GM23338 (cell line): ENCODE results near the gene CDKAL1. TPM values are rescaled to one million over a fixed set of nuclear protein-coding genes. Genes with fewer than 3 reads are reported as not detected.

Experiments
- ATAC-seq: fragments of 200-7000 bp; cut with Tn5 transposase; 3 replicates; pipeline ENCODE4 v1.9.1; 2020
- DNase-seq: peaks from one replicate; pipeline ENCODE4 v3.0.0-alpha.2; 2015; ENCODE audit warnings: low spot score
- H2AFZ ChIP-seq: fragments of 200-600 bp; sonication (generic); 2 replicates; pipeline ENCODE4 v1.8.0; 2016; ENCODE audit warnings: antibody characterized with exemption, mild to moderate bottlenecking, moderate library complexity
- H3F3A ChIP-seq: fragments of 200-600 bp; sonication (generic); replicated peaks from 2 replicates; pipeline ENCODE4 v1.8.0; 2017; ENCODE audit warnings: antibody characterized with exemption, mixed run types, low read depth
- H3K27ac ChIP-seq: fragments of 200-600 bp; sonication (generic); 2 replicates; pipeline ENCODE4 v1.6.1; 2016; ENCODE audit warnings: low read depth
- H3K27me3 ChIP-seq: fragments of 200-600 bp; sonication (generic); 2 replicates; pipeline ENCODE4 v1.8.0; 2016; ENCODE audit warnings: mild to moderate bottlenecking, mixed run types, moderate library complexity; ENCODE audit not compliant: insufficient read depth
- H3K36me3 ChIP-seq: fragments of 200-600 bp; sonication (generic); 2 replicates; pipeline ENCODE4 v1.8.0; 2016; ENCODE audit warnings: mild to moderate bottlenecking; ENCODE audit not compliant: insufficient read depth
- H3K4me1 ChIP-seq: fragments of 200-600 bp; sonication (generic); 2 replicates; pipeline ENCODE4 v1.8.0; 2016; ENCODE audit warnings: mild to moderate bottlenecking, moderate library complexity; ENCODE audit not compliant: insufficient read depth
- H3K4me2 ChIP-seq: fragments of 200-600 bp; sonication (generic); 2 replicates; pipeline ENCODE4 v1.7.1; 2017; ENCODE audit warnings: mixed run types
- H3K4me3 ChIP-seq: fragments of 200-600 bp; sonication (generic); 2 replicates; pipeline ENCODE4 v1.6.1; 2016; ENCODE audit warnings: mixed run types
- H3K79me2 ChIP-seq: fragments of 200-600 bp; sonication (generic); replicated peaks from 2 replicates; pipeline ENCODE4 v1.8.0; 2017; ENCODE audit warnings: mild to moderate bottlenecking; ENCODE audit not compliant: insufficient read depth
- H3K9me2 ChIP-seq: fragments of 200-600 bp; sonication (generic); 2 replicates; pipeline ENCODE4 v1.8.0; 2017; ENCODE audit not compliant: insufficient read depth
- H4K20me1 ChIP-seq: fragments of 200-600 bp; sonication (generic); replicated peaks from 2 replicates; pipeline ENCODE4 v1.8.0; 2017; ENCODE audit warnings: mild to moderate bottlenecking; ENCODE audit not compliant: insufficient read depth
- H3K27ac Mint-ChIP-seq: 2 replicates; pipeline ENCODE4 v1.8.0; 2020; ENCODE audit warnings: inconsistent platforms, mild to moderate bottlenecking, moderate library complexity, mixed read lengths
- H3K27me3 Mint-ChIP-seq: 3 replicates; pipeline ENCODE4 v1.8.0; 2022; ENCODE audit warnings: low read depth, mild to moderate bottlenecking, moderate library complexity, mixed read lengths, inconsistent platforms; ENCODE audit not compliant: insufficient read depth, poor library complexity
- H3K36me3 Mint-ChIP-seq: 3 replicates; pipeline ENCODE4 v1.8.0; 2021; ENCODE audit warnings: low read depth, mild to moderate bottlenecking, inconsistent platforms, moderate library complexity, mixed read lengths
- H3K4me1 Mint-ChIP-seq: 3 replicates; pipeline ENCODE4 v1.8.0; 2020; ENCODE audit warnings: mild to moderate bottlenecking, inconsistent platforms, mixed read lengths
- H3K4me3 Mint-ChIP-seq: 3 replicates; pipeline ENCODE4 v1.8.0; 2021; ENCODE audit warnings: moderate library complexity, mild to moderate bottlenecking, inconsistent platforms, mixed read lengths
- H3K9me3 Mint-ChIP-seq: 3 replicates; pipeline ENCODE4 v1.8.0; 2020; ENCODE audit warnings: moderate library complexity, mild to moderate bottlenecking, inconsistent platforms, mixed read lengths
- CREB1 ChIP-seq: fragments of 250-450 bp; sonication (Bioruptor Pico); IDR thresholded peaks from 2 replicates; pipeline ENCODE4 v1.5.0; 2020; ENCODE audit warnings: low read depth, mild to moderate bottlenecking, moderate library complexity
- JUNB ChIP-seq: IDR thresholded peaks from one replicate; pipeline ENCODE4 v1.6.1; 2016; ENCODE audit warnings: antibody characterized with exemption; ENCODE audit not compliant: unreplicated experiment
- NANOG ChIP-seq: IDR thresholded peaks from 2 replicates; pipeline ENCODE4 v1.6.1; 2016; ENCODE audit warnings: antibody characterized with exemption, borderline replicate concordance
- STAT1 ChIP-seq: IDR thresholded peaks from one replicate; pipeline ENCODE4 v1.6.1; 2016; ENCODE audit warnings: antibody characterized with exemption; ENCODE audit not compliant: unreplicated experiment
- polyA plus RNA-seq: library from polyadenylated mRNA; unstranded; fragments of >200 nt; fragmentation: Nextera tagmentation; extraction: Ambion mirVana; gene quantifications from 2 replicates; pipeline ENCODE4 v1.2.1, GENCODE V29; 2016
- total RNA-seq: library from RNA; depleted of rRNA; stranded (reverse); fragments of >200 nt; shearing (Covaris generic); gene quantifications from 2 replicates; pipeline ENCODE4 v1.2.3, GENCODE V29; 2014
- TF ChIP-seq, protein P1 (sequence below), 2 experiments: fragments of 200-600 bp in 1 of 2; sonication (generic) in 1 of 2; conservative IDR thresholded peaks; 2 replicates each; pipeline versions ENCODE4 v1.5.1 to v1.6.1; 2016 to 2017; ENCODE audit warnings: antibody characterized with exemption in 2 of 2, low read depth in 2 of 2, mild to moderate bottlenecking in 2 of 2, moderate library complexity in 1 of 2
- TF ChIP-seq, protein P2 (sequence below): IDR thresholded peaks from one replicate; pipeline ENCODE4 v1.6.1; 2018; ENCODE audit warnings: antibody characterized with exemption; ENCODE audit not compliant: unreplicated experiment
- TF ChIP-seq, protein P3 (sequence below): fragments of 250-450 bp; sonication (Bioruptor Pico); IDR thresholded peaks from 2 replicates; pipeline ENCODE4 v1.5.0; 2020; ENCODE audit warnings: mild to moderate bottlenecking, moderate library complexity

The CDKAL1 gene
- total and polyA plus RNA-seq, 2 experiments from 2014 or later, result 17.8 to 35.0 TPM

DNA sequence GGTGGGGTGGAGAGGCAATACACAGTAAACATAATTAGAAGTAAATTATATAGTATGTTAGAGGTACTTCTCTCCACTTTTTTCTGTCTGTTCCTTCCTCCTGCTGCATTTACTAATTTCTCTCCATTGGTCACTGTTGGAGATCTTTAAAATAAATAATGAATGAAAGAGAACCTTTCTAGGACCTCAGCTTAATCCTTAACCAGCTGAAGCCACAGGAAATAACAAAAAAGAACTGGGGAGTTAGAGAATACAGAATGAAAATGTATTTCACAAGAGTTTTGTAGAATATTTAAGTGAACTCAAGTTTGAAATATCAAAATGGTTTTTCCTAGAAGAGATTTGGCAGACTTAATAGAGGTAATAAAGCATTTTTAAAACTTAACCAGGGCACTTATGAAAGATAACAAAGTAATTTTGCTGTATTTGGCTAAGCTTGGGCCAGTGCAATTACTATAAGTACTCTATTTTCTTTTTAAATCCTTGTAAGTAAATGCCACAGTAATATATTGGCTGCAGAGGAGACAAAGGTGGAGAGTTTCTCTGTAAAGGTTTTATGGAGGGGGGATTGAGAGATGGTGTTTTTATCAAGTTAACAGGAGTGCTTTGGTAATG lies 405.0 kb downstream of the CDKAL1 start (continued):
- TF ChIP-seq, protein P1, sequence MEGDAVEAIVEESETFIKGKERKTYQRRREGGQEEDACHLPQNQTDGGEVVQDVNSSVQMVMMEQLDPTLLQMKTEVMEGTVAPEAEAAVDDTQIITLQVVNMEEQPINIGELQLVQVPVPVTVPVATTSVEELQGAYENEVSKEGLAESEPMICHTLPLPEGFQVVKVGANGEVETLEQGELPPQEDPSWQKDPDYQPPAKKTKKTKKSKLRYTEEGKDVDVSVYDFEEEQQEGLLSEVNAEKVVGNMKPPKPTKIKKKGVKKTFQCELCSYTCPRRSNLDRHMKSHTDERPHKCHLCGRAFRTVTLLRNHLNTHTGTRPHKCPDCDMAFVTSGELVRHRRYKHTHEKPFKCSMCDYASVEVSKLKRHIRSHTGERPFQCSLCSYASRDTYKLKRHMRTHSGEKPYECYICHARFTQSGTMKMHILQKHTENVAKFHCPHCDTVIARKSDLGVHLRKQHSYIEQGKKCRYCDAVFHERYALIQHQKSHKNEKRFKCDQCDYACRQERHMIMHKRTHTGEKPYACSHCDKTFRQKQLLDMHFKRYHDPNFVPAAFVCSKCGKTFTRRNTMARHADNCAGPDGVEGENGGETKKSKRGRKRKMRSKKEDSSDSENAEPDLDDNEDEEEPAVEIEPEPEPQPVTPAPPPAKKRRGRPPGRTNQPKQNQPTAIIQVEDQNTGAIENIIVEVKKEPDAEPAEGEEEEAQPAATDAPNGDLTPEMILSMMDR (conservative IDR thresholded peaks at IDR 0.05; ENCODE audit: low read depth in 2 of 2), result no peak
- TF ChIP-seq, protein P2, sequence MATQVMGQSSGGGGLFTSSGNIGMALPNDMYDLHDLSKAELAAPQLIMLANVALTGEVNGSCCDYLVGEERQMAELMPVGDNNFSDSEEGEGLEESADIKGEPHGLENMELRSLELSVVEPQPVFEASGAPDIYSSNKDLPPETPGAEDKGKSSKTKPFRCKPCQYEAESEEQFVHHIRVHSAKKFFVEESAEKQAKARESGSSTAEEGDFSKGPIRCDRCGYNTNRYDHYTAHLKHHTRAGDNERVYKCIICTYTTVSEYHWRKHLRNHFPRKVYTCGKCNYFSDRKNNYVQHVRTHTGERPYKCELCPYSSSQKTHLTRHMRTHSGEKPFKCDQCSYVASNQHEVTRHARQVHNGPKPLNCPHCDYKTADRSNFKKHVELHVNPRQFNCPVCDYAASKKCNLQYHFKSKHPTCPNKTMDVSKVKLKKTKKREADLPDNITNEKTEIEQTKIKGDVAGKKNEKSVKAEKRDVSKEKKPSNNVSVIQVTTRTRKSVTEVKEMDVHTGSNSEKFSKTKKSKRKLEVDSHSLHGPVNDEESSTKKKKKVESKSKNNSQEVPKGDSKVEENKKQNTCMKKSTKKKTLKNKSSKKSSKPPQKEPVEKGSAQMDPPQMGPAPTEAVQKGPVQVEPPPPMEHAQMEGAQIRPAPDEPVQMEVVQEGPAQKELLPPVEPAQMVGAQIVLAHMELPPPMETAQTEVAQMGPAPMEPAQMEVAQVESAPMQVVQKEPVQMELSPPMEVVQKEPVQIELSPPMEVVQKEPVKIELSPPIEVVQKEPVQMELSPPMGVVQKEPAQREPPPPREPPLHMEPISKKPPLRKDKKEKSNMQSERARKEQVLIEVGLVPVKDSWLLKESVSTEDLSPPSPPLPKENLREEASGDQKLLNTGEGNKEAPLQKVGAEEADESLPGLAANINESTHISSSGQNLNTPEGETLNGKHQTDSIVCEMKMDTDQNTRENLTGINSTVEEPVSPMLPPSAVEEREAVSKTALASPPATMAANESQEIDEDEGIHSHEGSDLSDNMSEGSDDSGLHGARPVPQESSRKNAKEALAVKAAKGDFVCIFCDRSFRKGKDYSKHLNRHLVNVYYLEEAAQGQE, result no peak
- TF ChIP-seq JUNB (no peak), CREB1 (CRISPR knock-in tag) (no peak)

DNA sequence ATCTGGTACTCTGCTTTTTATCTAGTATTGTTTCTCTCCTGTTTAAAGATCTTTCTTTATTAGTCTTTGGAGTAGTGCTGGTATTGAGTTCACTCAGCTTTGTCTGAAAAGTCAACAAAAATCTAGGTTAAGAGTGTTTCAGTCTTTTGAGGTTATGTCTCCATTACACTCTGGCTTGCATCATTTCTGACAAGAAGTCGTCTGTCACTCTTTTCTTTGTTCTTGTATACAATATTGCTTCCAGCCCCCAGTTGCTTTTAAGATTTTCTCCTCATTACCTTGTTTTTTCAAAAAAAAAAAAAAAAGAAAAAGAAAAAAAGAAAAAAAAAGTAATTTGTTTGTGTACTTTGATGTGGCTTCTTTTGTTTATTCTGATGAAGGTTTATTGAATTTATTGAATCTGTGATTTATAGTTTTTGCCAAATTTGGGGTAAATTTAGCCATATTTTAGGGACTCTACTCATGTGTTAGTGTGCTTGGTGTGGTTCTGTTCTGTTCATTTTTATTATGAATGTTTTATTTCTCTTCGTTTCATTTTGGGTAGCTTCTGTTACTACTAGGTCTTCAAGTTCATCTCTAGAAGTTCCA lies 408.9 kb downstream of the CDKAL1 start:
- peaks cover 7% of the 10 kb centered on the region for H3K27me3 Mint-ChIP-seq
- Histone ChIP-seq H3K4me1 (peaks cover 10% of the 10 kb centered on the region), H3K79me2 (no peaks in the 10 kb centered on the region), H3K27me3 (no peaks in the 10 kb centered on the region), H3K4me3 (no peak overlapping the region), H3K9me2 (no peaks in the 10 kb centered on the region), H4K20me1 (no peaks in the 10 kb centered on the region), H3K4me2 (no peak overlapping the region), H3K27ac (no peak overlapping the region), H3K36me3 (no peaks in the 10 kb centered on the region), H3F3A (no peaks in the 10 kb centered on the region), H2AFZ (no peak overlapping the region)
- ATAC-seq (no peak), DNase-seq (no peak)
- H3K36me3 Mint-ChIP-seq, result peaks cover 21% of the 10 kb centered on the region
- peaks cover 14% of the 10 kb centered on the region for H3K4me1 Mint-ChIP-seq
- no peak overlapping the region for H3K27ac Mint-ChIP-seq
- no peak overlapping the region for H3K4me3 Mint-ChIP-seq
- H3K9me3 Mint-ChIP-seq, result peaks cover 14% of the 10 kb centered on the region
- TF ChIP-seq, protein P1 (conservative IDR thresholded peaks at IDR 0.05; ENCODE audit: low read depth in 2 of 2), result no peak
- TF ChIP-seq, protein P3, sequence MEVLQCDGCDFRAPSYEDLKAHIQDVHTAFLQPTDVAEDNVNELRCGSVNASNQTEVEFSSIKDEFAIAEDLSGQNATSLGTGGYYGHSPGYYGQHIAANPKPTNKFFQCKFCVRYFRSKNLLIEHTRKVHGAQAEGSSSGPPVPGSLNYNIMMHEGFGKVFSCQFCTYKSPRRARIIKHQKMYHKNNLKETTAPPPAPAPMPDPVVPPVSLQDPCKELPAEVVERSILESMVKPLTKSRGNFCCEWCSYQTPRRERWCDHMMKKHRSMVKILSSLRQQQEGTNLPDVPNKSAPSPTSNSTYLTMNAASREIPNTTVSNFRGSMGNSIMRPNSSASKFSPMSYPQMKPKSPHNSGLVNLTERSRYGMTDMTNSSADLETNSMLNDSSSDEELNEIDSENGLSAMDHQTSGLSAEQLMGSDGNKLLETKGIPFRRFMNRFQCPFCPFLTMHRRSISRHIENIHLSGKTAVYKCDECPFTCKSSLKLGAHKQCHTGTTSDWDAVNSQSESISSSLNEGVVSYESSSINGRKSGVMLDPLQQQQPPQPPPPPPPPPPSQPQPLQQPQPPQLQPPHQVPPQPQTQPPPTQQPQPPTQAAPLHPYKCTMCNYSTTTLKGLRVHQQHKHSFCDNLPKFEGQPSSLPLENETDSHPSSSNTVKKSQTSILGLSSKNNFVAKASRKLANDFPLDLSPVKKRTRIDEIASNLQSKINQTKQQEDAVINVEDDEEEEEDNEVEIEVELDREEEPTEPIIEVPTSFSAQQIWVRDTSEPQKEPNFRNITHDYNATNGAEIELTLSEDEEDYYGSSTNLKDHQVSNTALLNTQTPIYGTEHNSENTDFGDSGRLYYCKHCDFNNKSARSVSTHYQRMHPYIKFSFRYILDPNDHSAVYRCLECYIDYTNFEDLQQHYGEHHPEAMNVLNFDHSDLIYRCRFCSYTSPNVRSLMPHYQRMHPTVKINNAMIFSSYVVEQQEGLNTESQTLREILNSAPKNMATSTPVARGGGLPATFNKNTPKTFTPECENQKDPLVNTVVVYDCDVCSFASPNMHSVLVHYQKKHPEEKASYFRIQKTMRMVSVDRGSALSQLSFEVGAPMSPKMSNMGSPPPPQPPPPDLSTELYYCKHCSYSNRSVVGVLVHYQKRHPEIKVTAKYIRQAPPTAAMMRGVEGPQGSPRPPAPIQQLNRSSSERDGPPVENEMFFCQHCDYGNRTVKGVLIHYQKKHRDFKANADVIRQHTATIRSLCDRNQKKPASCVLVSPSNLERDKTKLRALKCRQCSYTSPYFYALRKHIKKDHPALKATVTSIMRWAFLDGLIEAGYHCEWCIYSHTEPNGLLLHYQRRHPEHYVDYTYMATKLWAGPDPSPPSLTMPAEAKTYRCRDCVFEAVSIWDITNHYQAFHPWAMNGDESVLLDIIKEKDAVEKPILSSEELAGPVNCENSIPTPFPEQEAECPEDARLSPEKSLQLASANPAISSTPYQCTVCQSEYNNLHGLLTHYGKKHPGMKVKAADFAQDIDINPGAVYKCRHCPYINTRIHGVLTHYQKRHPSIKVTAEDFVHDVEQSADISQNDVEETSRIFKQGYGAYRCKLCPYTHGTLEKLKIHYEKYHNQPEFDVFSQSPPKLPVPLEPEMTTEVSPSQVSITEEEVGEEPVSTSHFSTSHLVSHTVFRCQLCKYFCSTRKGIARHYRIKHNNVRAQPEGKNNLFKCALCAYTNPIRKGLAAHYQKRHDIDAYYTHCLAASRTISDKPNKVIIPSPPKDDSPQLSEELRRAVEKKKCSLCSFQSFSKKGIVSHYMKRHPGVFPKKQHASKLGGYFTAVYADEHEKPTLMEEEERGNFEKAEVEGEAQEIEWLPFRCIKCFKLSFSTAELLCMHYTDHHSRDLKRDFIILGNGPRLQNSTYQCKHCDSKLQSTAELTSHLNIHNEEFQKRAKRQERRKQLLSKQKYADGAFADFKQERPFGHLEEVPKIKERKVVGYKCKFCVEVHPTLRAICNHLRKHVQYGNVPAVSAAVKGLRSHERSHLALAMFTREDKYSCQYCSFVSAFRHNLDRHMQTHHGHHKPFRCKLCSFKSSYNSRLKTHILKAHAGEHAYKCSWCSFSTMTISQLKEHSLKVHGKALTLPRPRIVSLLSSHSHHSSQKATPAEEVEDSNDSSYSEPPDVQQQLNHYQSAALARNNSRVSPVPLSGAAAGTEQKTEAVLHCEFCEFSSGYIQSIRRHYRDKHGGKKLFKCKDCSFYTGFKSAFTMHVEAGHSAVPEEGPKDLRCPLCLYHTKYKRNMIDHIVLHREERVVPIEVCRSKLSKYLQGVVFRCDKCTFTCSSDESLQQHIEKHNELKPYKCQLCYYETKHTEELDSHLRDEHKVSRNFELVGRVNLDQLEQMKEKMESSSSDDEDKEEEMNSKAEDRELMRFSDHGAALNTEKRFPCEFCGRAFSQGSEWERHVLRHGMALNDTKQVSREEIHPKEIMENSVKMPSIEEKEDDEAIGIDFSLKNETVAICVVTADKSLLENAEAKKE, result no peak
- TF ChIP-seq CREB1 (CRISPR knock-in tag) (no peak), STAT1 (no peak), NANOG (no peak), JUNB (no peak)
